HCEC 1CT (cell line): ENCODE measurements around the gene MOGAT1.
A peak's percentile ranks its signal among the peaks of the same experiment; 100 is the strongest.
"Not testable (repeated sequence)": the region's sequence is repeated elsewhere in the genome, so short reads cannot be mapped to it uniquely, and the experiment has no call there.

Source experiments
- DNase-seq: peaks from one replicate; pipeline ENCODE4 v3.0.0-alpha.2; 2017

Gene MOGAT1

DNA sequence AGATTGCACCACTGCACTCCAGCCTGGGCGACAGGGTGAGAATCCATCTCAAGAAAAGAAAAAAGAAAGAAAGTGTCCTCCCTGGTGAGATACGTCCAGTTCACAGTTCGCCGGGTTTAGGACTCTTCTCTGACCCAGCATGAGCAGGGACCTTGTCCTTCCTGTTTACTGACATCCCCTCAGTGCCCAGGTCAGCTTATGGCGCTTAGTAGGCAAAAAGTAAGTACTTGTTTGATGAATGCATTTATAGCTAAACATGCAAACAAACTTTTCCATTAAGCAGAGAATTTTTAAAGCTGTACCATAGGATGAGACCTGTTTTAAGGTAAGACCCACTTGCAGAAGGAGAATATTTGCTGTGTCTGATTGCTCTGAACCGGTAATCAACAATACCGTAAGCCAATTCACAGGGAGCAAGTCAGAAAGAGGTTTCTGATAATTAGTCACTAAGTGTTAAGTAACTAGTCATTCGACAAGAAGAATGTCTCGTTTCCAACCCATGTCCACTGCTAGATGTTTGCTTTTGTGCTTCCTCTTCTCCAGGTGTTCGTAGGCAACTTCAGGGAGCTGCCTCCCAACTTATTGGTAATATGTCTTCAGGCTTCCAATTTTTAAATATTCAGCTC is 40.0 kb downstream of the MOGAT1 start:
- no peak for DNase-seq

DNA sequence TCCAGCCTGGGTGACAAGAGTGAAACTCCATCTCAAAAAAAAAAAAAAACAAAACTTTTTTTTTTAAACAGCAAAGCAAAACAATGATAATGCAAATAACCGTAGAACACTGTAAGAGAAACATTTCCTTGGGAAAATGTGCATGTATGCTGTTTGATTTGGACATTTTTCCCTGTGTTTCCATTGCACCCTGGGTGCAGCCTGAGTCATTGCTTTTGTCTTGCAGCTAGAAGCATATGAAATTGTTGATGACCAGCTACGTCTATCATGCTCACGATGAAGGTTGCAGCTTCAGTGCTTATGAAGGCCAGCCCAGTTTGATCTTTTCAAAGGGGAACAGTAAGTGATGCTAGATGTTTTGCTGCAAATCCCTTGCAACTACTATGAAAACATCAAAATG is 41.5 kb downstream of the MOGAT1 start:
- no peak for DNase-seq

DNA sequence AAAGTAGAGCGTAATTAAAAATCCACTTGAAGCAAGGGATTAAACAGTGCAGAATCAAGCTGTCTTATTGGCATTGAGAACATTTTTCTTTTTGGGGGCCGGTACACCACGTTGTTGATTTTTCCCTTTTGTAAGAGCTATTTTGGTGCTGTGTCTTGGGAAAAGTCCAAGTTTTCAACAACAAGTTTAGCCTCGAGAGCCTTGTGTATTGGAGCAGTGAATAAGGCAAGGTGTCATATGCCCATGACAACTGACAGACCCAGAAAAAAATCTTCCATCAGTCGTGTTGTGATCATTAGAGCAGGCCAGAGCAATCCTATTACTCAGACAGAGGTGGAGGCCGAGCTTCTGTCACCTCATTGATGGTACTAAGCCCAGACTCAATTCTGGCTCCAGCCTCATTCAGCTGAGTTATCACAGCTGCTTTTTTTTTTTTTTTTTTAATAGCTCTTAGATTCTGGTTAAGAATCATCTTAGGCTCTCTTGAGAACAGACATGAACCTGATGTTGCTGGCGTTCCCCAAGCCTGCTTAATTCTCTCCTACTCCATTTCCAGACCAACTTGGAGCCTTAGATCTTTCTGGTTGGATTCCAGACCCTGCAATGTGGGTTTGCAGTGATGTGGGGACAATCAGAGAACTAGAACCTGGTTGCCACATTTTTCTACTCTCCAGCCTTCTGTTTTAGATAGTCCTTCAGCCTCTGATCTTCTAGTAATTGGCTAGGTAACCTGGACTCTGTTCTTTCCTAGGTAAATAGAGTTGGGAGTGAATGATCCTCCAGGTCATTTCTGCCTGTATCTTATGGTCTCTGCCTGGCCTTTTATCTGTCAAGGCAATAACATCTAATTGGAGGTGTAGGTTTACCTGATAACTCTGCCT is 43.1 kb downstream of the MOGAT1 start:
- DNase-seq, result no peak

DNA sequence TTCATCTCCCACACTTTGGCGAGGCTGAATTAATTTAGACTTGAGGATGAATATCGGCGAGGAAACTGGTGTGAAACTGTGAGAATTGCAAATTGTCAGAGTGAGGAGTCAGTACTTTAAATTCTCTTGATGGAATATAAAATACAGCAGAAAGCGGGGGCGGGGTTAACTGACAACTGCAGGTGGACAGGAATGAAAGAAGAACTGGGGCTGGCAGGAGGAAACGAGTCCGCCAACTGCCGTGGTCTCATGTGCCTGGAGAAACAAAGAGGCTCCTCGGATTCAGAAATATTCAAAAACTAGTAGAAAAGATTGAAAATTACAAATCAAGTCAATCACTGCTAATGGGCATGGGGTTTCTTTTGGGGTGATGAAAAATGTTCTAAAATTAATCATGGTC is 44.3 kb downstream of the MOGAT1 start:
- DNase-seq, result no peak

DNA sequence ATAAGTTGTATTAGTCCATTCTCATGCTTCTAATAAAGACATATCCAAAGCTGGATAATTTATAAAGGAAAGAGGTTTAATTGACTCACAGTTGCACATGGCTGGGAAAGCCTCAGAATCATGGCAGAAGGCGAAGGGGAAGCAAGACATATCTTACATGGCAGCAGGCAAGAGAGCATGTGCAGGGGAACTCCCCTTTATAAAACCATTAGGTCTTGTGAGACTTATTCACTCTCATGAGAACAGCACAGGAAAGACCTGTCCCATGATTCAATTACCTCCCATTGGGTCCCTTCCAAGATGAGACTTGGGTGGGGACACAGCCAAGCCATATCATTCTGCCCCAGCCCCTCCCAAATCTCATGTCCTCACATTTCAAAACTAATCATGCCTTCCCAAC is 48.3 kb downstream of the MOGAT1 start:
- DNase-seq, result not testable (repeated sequence)

DNA sequence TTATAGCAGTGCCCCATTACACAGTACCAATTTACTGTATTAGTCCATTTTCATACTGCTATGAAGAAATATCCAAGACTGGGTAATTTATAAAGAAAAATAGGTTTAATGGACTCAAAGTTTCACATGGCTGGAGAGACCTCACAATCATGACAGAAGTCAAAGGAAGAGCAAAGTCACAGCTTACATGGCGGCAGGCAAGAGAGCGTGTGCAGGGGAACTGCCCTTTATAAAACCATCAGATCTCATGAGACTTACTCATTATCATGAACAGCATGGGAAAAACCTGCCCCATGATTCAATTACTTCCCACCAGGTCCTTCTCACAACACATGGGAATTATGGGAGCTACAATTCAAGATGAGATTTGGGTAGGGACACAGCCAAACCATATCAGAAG is 50.1 kb downstream of the MOGAT1 start:
- DNase-seq, result not testable (repeated sequence)

DNA sequence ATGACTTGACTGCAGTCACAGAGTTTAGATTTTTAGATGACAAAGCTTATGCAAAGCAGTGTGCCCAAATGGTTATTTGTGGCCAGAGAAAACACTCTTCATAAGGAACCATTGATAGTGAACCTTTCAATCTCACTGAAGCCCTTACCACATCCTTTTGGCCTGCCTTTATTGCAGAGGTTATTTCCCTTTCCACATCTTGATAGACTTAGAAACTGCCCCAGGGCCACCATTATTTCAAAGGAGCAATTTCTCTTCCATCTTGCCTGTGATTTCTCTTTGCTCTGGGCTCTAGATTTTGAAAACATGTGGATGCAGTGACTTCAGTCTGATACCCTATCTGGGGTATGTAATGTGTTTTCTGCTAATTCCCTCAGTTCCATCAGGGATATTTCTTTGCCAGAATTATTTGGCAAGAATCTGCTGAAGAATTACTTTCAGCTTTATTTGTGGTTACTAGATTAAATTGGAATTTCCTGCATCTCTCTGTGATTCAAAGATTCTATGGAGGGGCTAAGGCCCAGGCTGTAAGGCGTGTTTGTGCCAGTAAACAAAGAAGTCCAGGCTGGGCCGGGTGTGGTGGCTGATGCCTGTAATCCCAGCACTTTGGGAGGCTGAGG is 51.0 kb downstream of the MOGAT1 start:
- DNase-seq, result peak; percentile 75

DNA sequence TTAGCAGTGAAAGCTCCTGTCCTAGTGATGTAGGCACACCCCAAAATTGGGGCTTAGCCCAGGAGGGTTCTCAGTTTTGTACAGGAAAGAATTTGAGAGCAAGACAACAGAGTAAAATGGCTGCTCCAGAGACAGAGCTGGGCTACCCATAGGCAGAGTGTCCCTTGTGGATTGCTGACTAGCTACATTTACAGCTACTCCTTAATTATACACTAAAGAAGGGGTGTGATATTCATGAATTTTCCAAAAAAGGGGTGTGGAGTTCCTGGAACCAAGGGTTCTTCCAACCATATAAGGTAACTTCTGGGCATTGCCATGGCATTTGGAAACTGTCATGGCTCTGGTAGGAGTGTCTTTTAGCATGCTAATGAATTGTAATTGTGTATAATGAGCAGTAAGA is 52.8 kb downstream of the MOGAT1 start:
- no peak for DNase-seq

DNA sequence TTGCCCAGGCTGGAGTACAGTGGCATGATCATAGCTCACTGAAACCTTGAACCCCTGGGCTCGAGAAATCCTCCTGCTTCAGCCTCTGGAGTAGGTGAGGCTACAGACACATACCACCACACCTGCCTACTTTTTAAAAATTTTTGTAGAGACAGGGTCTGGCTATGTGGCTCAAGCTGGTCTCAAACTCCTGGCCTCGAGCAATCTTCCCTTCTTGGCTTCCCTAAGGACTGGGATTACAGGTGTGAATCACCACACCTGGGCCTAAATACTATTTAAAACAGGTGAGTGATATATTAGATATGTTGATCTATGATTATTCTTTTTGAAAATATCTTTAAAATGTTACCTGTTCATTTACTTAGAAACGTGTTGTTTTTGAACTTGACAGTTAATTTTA is 57.2 kb downstream of the MOGAT1 start:
- DNase-seq, result no peak

DNA sequence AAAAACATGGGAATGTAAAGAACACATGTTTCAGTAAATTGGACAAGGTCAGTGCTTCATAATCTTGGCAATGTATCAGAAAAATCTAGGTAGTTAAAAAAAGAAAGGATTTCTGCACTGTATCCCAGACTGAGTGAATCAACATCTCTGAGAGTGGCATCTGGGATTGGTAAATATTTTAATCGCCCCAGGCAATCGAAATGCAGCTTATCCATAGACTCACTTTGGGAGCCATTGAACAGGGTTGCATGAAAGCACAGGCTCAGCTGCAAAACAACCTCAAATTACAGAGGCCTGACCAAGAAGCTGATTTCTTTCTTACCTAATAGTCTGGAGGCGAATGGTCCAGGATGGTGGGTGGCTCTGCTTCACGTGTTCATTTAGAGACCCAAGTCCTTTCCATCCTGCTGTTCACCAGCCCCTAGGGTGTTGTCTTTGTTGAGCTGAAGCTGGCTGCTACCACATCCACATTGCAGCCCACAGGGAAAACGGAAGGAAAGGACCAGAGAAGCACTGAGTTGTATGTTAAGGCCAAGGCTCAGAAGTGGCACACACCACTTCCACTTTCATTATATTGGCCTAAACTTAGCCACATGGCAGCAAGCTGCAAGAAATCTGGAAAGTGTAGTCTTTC is 59.0 kb downstream of the MOGAT1 start:
- DNase-seq, result no peak

DNA sequence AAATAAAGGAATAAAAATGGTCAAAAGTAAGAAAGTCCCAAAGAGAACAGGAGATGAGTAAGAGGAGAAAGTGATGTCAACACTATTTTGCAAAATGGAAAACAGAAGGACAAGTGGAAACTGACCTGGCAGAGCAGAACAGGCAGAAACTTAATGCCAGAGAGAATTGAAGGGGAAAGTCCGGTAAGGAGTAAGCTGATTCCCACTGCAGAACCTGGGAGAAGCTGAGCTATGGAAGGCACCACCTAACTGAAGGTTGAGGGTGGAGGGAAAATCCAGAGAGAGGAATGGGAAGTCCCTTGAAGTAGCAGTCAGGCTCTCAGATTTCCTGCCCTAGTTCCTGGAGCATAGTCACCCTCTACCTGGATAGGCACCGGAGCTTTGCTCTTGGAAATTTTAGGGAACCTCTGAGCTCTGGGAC is 59.8 kb downstream of the MOGAT1 start:
- no peak for DNase-seq

DNA sequence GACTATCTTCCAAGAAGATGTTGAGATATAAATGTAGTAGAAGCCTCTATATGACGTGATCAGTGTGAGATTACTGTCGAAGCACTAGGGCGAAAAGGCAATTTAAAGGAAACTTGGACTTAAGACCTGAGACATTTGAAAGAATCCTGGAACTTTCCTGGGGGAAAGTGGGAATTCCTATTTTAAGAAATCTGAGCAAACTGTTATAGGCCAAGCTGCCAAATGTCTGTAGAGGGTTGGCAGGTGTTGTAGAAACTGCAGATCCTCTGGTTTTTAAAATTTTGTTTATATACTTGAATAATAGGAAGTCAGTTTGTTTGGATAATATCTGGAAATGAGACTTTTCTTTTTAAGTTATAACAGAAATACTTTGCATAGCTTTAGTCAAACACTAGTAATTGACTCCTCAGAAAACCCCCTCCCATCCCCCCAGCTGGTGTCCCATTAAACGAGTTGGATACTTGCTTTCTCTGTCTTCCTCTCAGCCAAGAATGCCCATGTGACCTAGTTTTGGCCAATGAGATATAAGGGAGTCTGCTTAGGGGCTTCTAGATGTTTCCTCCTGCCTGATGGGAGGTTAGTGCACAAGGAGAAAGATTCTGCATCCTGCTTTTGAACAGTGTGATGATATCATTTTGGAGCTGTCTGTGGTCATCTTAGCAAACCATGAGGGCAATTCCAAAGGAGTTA is 61.2 kb downstream of the MOGAT1 start:
- no peak for DNase-seq

DNA sequence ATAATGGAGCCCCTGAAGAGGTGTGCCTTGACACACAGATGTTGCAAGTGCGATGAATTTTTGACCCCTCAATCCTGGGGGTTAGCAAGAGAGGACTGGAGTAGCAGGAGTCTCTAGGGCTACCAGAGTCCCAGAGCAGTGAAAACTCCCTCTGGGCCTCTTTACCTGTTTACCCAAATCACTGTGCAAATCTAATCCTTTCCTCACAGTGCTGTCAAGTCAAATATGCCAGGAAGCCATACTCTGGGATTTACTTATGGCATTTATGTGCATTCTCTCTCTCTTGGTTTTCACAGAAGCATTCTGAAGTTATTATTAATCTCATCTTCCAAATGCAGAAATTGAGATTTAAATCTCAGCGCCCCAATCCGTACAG is 62.0 kb downstream of the MOGAT1 start:
- no peak for DNase-seq

DNA sequence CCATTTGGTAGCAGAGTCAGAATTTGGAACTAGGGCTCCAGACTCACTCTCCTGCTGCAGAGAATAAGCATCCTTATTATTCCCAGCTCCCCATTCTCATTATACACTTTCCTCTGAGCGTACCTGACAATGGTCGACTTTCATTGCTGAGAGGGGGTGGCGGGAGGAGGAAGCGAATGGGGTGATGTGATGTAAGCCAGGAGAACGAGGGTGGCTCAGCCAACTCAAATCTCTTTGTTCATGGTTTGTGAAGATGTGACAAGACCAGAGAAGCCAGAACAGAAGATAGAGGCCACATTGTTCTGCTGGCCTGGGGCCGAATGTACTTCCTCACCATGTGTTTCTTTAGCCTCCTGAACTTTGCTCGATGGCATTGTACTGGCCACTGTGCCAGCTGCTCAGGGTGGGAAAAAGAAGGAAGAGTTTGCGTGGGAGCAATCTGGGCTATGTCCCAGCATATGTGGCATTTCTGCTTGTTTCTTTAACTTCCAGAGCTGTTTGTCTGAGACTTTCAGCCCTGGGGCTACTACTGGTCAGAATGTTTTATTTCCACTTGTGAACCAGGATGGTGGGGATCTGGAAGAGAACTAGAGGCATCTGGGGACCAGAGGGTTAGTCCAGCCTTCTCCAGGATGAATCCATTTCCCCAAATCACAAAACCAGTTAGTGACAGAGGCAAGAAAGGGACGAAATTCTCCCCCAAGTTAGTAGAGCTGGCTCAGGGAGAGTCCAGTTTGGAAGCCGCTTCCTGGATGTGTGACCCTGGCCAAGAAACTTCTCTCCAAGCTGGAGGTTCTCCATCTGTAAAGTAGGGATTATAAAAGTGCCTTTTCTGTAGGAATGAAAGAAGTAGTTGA is 62.6 kb downstream of the MOGAT1 start:
- no peak for DNase-seq

DNA sequence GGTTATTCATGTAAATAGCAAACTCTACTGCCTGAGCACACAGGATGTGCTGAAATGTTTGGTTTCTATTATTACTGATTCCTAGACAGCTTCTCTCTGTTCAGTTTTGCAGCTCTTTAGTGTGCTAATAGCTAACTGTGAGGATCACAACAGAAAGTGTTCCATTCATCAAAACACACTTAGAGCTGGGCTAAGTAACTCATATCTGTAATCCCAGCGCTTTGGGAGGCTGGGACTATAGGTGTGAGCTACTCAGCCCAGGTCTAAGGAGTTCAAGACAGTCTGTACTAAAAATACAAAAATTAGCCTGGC is 63.2 kb downstream of the MOGAT1 start:
- no peak for DNase-seq

DNA sequence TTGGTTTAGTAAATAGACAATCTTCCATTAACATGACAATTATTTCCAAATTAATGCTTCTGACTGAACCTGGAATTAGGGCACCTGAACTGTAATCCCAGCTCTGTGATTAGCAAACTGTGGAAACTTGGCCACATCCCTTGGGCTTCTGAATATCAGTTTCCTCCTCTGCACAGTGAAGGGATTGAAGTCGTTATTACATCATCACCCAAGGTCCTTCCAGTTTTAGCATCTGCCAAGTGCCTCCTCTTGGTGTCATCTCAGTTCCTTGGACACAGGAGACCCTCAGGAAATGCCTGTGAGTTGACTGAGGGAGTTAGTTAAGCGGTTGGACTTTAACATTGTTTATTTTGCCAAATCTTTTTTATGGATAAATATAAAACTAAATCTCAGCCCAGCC is 64.8 kb downstream of the MOGAT1 start:
- peak; percentile 47 for DNase-seq

DNA sequence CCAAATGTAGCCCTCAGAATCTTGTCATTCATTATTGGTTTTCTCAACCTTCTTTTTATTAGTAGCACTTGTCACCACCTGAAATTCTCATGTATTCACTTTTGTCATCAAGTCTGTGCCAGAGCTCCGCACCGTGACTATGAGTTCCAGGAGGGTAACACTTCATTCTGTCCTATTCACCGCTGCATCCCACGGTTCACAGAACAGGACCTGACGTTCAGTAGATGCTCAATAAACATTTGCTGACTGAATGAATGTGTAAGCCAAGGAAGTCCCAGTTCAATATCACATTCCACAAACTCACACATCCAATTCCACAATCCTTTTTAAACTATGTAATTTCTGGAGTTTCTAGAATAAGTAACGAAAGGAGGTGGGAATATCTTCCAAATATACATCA is 65.5 kb downstream of the MOGAT1 start:
- no peak for DNase-seq

DNA sequence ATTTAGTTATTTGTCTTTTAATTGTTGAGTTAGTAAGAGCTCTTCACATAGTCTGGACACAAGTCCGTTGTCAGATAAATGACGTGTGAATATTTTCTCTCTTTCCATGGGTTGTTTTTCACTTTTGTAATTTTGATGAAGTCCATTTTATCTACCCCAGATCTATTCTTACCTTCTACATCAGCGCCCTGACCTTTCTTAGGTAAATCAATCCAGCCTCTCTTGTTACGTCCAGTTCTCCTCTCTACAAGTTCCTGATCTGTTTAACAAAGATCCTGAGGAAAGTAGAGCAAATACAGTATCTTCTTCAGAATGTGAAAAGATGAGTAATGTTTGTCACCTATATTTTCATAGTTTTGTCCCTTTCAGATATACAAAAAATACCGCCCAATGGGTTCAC is 66.9 kb downstream of the MOGAT1 start:
- DNase-seq, result no peak

DNA sequence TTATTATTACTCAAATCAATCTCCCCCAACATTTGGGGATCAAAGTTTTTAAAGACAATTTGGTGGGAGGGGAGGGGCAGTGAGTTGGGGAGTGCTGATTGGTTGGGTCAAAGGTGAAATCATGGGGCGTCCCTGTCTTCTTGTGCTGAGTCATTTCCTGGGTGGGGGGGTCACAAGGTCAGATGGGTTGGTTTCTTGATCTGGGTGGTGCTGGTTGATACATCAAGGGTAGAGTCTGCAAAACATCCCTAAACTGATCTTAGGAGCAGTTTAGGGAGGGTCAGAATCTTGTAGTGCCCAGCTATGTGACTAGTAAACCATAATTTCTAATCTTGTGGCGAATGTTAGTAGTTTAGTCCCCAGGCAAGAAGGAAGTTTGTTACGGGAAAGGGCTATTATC is 67.4 kb downstream of the MOGAT1 start:
- no peak for DNase-seq

DNA sequence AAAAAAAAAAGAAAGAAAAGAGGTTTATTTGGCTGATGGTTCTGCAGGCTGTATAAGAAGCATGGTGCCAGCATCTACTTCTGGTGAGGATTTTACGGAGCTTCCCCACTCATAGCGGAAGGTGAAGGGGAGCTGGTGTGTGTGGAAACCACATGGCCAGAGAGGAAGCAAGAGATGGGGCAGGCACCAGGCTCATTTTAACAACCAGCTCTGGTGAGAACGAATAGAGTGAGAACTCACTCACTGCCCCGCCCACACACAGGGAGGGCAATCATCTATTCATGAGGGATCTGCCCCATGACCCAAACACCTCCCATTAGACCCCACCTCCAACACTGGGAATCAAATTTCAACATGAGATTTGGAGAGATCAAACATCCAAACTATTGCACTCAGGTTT is 68.5 kb downstream of the MOGAT1 start:
- no peak for DNase-seq

DNA sequence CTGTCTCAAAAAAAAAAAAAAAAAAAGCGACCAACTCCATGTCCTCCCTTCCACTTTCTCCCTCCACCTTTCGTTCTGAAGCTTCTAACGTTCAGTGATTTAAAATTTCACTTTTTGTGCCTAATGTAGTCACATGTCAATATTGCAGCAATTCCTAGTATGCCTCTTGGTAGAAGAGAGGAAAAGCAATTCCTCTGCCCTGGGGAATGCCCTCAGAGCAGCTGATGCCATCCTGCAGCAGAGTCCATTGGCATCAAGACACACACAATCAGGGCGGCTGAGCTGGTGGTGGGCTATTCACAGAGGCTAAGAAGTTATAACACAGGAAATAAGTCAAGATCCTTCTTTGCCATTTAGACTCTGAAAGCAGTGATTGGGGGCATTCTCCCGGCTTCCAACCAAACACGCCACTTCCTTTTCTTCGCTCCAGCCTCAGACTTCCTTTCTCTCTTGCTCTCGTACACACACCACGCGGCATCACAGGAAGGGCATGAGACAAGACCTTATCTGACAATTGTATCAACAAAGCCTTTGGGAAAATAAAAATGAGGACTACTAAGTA is 71.9 kb downstream of the MOGAT1 start:
- DNase-seq, result peak; percentile 27
